Sciatic nerve (tissue), 1 donor: ENCODE measurements around the gene EIF4EBP3. TPM values are rescaled to one million over a fixed set of nuclear protein-coding genes. Genes with fewer than 3 reads are reported as not detected.

Source experiments
- microRNA-seq: library from miRNA; unstranded; fragments of <30 nt; microRNA quantifications from one replicate; pipeline ENCODE4 v1.2.0, GENCODE V29; 2020
- total RNA-seq: library from RNA; stranded (reverse); fragmentation: NEBNext Ultra II Directional; extraction: Animal tissue kit (Norgen Biotek cat#: 25700); gene quantifications from one replicate; pipeline ENCODE4 v1.2.1, GENCODE V29; 2021
- donor health status: DM: no; HTN: no; CAD: no.

The EIF4EBP3 gene
- total RNA-seq, 1 donor from 2014 or later: 12.6 TPM

Small RNA genes lying within 50 kb of the gene (microRNA-seq; reads per million reads assigned to microRNA genes)
- gene MIR6831: not detected

Other genes with a start within 250 kb of the EIF4EBP3 start
- gene PFDN1, start 244.6 kb upstream of the EIF4EBP3 start, total RNA-seq: 42.7 TPM
- 21.1 TPM for gene HBEGF, start 201.1 kb upstream of the EIF4EBP3 start, total RNA-seq
- gene SLC4A9, start 187.5 kb upstream of the EIF4EBP3 start, total RNA-seq: 0.18 TPM
- gene ANKHD1, start 145.8 kb upstream of the EIF4EBP3 start, total RNA-seq: 144 TPM
- gene SRA1, start 9.8 kb downstream of the EIF4EBP3 start, total RNA-seq: 23.2 TPM
- 43.1 TPM for gene APBB3, start 16.9 kb downstream of the EIF4EBP3 start, total RNA-seq
- 37.9 TPM for gene SLC35A4, start 17.2 kb downstream of the EIF4EBP3 start, total RNA-seq
- gene CD14, start 85.5 kb downstream of the EIF4EBP3 start, total RNA-seq: 107 TPM
- 20.1 TPM for gene TMCO6, start 91.8 kb downstream of the EIF4EBP3 start, total RNA-seq
- 39.8 TPM for gene NDUFA2, start 100.0 kb downstream of the EIF4EBP3 start, total RNA-seq
- 89.6 TPM for gene IK, start 100.2 kb downstream of the EIF4EBP3 start, total RNA-seq
- 16.0 TPM for gene WDR55, start 117.2 kb downstream of the EIF4EBP3 start, total RNA-seq
- 1.4 TPM for gene DND1, start 125.9 kb downstream of the EIF4EBP3 start, total RNA-seq
- gene HARS1, start 143.7 kb downstream of the EIF4EBP3 start, total RNA-seq: 43.3 TPM
- gene HARS2, start 143.8 kb downstream of the EIF4EBP3 start, total RNA-seq: 27.1 TPM
- 36.9 TPM for gene ZMAT2, start 152.8 kb downstream of the EIF4EBP3 start, total RNA-seq
- not detected for gene PCDHA1, start 238.5 kb downstream of the EIF4EBP3 start, total RNA-seq
- 0.13 TPM for gene PCDHA2, start 247.2 kb downstream of the EIF4EBP3 start, total RNA-seq